Mucosa of stomach (tissue), 1 donor: Measurements from ENCODE around the gene NEMP2.

Source experiments
- H3K27me3 ChIP-seq: one replicate; pipeline ENCODE4 v1.7.0; 2013; ENCODE audit warnings: mild to moderate bottlenecking, low read length; ENCODE audit not compliant: control insufficient read depth, insufficient read depth
- H3K36me3 ChIP-seq: one replicate; pipeline ENCODE4 v1.7.0; 2013; ENCODE audit warnings: low read length; ENCODE audit not compliant: control insufficient read depth, insufficient read depth
- H3K4me1 ChIP-seq: one replicate; pipeline ENCODE4 v1.7.0; 2013; ENCODE audit warnings: mild to moderate bottlenecking, low read length; ENCODE audit not compliant: control insufficient read depth, insufficient read depth
- H3K4me3 ChIP-seq: one replicate; pipeline ENCODE4 v1.7.0; 2013; ENCODE audit warnings: low read length
- H3K9ac ChIP-seq: one replicate; pipeline ENCODE4 v1.7.0; 2013; ENCODE audit warnings: mild to moderate bottlenecking, low read length, moderate library complexity
- H3K9me3 ChIP-seq: one replicate; pipeline ENCODE4 v1.7.0; 2013; ENCODE audit warnings: mild to moderate bottlenecking, low read length, moderate library complexity; ENCODE audit not compliant: control insufficient read depth
- donor health status: Pancreatic carcinoma.

The NEMP2 gene

DNA sequence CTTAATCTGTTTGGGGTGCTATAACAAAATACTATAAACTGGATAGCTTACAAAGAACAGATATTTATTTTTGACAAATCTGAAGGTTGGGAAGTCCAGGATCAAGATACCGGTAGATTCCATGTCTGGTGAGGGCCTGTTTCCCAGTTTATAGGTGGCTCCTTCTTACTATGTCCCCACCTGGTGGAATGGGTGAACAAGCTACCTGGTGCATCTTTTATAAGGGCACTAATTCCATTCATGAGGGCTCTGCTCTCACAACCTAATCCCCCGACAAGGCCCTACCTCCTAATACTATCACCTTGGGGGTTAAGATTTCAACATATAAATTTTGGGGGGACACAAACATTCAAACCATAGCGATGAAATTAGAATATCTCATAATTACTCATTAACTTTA, 15.6 kb upstream of the NEMP2 start:
- Histone ChIP-seq H3K36me3 (no peaks in the 10 kb centered on the region), H3K4me1 (peaks cover 18% of the 10 kb centered on the region), H3K9ac (no peak overlapping the region), H3K9me3 (no peaks in the 10 kb centered on the region), H3K4me3 (no peak overlapping the region), H3K27me3 (no peaks in the 10 kb centered on the region)

DNA sequence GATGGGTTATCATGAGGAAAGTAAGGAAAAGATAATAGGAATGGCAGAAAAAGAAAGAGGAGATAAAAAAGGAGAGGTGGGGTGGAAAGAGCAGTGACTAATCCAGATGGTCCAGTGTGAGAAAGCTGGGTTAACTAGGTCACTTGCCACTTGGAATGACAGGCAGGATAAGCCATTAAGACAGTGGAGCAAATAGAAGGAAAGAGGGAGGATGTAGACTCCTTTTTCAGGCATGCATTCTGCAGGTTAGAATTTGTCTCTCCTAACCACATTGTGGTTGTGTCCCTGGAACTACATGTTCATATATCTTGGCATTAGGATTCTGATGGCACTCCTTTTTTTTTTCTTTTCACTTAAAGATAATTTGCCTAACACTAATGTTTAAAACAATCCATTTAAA, 13.4 kb upstream of the NEMP2 start:
- H3K27me3 ChIP-seq: no peaks in the 10 kb centered on the region
- no peak overlapping the region for H3K4me3 ChIP-seq
- peaks cover 6% of the 10 kb centered on the region for H3K4me1 ChIP-seq
- H3K9me3 ChIP-seq: no peaks in the 10 kb centered on the region
- no peaks in the 10 kb centered on the region for H3K36me3 ChIP-seq
- H3K9ac ChIP-seq: no peak overlapping the region

DNA sequence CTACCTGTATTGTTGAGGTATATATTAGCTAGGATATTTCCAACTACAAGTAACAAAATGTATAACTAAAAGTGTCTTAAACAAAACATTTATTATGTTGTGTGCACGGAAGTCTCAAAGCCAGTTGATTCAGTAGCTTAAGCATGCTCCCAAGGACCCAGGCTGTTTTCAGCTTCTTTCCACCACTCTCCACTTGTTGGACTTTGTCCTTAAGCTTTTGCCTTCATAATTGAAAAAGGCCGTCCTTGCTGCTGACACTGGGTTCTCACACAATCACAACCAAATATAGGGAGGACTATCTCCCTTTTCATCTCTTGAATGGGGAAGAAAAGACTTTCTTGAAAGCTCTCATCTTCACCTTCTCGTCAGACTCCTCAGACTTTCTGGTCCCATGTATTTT, 12.2 kb upstream of the NEMP2 start:
- Histone ChIP-seq H3K9ac (no peak overlapping the region), H3K27me3 (no peaks in the 10 kb centered on the region), H3K4me3 (no peak overlapping the region), H3K9me3 (no peaks in the 10 kb centered on the region), H3K4me1 (peaks cover 6% of the 10 kb centered on the region), H3K36me3 (no peaks in the 10 kb centered on the region)

DNA sequence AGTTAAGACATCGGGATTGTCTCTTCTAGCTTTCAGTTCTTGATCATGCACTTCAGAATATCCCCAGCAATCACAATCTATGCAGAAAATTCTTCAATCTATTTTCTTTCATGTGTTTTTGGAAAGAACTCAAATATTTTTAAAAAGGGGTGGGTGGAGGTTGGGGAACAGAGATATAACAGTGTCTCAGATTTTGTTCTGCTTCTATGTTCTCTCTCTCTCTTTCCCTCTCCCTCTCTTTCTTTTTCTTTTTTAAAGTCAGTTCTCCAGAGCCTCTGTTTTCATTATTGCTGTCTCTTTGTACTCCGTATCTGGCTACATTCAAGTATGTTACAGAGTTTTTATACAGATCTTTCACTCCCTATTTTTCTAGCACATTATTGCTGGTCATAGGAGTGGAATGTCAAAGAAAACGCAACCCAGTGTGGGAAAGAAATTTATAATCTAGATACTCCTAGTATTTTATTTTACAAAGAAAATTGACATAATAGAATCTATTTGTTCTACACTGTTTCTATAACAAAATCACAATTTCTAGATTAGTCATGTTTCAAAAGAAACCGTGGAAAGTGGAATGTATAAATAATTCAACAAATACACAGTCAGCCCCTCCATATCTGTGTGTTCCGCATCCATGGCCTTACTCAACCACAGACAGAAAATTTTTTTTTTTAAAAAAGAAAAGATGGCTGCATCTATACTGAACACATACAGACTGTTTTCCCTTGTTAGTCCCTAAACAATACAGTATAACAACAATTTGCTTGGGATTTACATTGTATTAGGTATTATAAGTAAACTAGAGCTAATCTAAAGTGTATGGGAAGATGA, 11.2 kb upstream of the NEMP2 start:
- H3K36me3 ChIP-seq: no peaks in the 10 kb centered on the region
- peaks cover 6% of the 10 kb centered on the region for H3K4me1 ChIP-seq
- H3K9me3 ChIP-seq: no peaks in the 10 kb centered on the region
- no peaks in the 10 kb centered on the region for H3K27me3 ChIP-seq
- no peak overlapping the region for H3K9ac ChIP-seq
- H3K4me3 ChIP-seq: no peak overlapping the region

DNA sequence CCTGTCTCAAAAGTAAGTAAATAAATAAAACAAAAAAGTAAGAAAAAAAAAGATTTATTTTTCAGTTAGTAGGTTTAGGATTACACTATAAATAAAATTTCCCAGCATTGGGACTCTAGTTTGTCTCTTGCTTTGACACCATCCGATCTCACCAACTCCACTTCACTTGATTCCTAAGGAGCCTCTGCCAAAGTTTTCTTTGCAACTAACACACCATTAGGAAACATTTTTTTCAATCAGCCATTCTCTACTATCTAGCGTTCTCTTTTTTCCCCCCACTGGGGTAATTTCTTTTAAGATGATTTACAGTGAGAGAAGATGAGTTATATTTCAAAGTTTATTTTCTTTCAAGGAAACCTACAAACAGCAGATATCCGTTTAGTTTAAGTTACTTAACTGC, 10.6 kb upstream of the NEMP2 start:
- H3K4me3 ChIP-seq: no peak overlapping the region
- H3K27me3 ChIP-seq: no peaks in the 10 kb centered on the region
- H3K9me3 ChIP-seq: no peaks in the 10 kb centered on the region
- no peak overlapping the region for H3K9ac ChIP-seq
- H3K36me3 ChIP-seq: no peaks in the 10 kb centered on the region
- H3K4me1 ChIP-seq: peaks cover 6% of the 10 kb centered on the region

DNA sequence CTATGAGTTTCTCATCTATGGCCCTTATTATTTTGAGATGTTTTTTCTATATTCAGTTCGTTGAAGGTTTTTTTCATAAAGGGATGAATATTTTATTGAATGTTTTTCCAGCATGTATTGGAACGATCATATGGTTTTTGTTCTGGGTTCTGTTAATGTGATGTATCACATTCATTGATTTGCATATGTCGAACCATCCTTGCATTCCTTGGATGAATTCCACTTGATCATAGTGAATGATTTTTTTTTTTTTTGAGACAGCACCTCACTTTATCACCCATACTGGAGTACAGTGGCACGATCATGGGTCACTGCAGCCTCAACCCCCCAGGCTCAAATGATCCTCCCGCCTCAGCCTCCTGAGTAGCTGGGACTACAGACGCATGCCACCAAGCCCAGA, 5.5 kb upstream of the NEMP2 start:
- Histone ChIP-seq H3K36me3 (no peaks in the 10 kb centered on the region), H3K27me3 (no peaks in the 10 kb centered on the region), H3K9me3 (no peaks in the 10 kb centered on the region), H3K4me3 (no peak overlapping the region), H3K4me1 (peaks cover 6% of the 10 kb centered on the region), H3K9ac (no peak overlapping the region)

DNA sequence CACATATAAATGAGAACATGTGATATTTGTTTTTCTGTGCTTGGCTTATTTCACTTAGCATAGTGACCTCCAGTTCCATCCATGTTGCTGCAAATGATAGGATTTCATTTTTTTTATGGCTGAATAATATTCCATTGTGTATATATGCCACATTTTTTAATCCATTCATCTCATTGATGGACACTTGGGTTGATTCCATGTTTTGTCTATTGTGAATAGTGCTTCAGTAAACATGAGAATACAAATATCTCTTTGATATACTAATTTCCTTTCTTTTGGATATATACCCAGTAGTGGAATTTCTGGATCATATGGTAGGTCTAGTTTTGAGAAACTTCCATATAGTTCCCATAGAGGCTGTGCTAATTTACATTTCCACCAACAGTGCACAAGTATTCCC, 3.7 kb upstream of the NEMP2 start:
- no peak overlapping the region for H3K9ac ChIP-seq
- no peaks in the 10 kb centered on the region for H3K9me3 ChIP-seq
- H3K27me3 ChIP-seq: no peaks in the 10 kb centered on the region
- H3K4me1 ChIP-seq: peaks cover 12% of the 10 kb centered on the region
- no peak overlapping the region for H3K4me3 ChIP-seq
- no peaks in the 10 kb centered on the region for H3K36me3 ChIP-seq

DNA sequence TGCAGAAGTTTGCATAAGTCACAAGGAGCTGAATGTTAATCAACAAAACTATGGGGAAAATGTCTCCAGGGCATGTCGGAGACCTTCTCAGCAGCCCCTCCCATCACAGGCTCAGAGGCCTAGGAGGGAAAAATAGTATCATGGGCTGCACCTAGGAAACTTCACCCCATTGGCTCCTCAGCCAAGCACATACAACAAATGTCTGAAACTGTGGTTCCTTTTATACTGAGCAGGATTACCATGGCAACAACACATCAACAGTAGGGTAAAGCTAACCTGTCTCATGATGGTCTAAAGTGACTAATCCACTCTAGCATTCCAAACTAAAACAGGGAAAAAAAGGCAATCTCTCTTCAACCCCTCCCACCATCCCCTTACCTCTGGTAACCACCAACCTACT, 3.2 kb upstream of the NEMP2 start:
- H3K9me3 ChIP-seq: no peaks in the 10 kb centered on the region
- peaks cover 12% of the 10 kb centered on the region for H3K4me1 ChIP-seq
- no peaks in the 10 kb centered on the region for H3K27me3 ChIP-seq
- no peaks in the 10 kb centered on the region for H3K36me3 ChIP-seq
- H3K9ac ChIP-seq: no peak overlapping the region
- H3K4me3 ChIP-seq: no peak overlapping the region

DNA sequence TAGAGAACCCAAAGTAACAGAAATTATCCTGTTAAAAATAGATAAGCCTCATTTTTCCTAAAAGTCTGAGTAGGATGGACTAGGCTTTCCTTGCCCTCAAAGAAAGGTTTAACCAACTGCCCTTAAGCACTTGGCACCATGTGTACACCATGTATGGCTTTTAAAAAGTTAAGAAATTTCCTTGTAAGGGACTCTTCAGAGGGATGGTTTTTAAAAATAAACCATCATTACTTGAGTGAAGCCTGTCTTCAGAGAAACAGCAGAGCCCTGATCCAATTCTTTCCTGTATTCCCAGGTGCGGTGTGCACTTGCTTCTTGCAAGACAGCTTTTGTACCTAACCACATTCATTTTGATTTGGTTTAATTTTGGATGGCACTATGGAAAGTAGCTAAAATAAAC, 1.1 kb upstream of the NEMP2 start:
- peak overlapping the region; percentile 38 for H3K4me3 ChIP-seq
- H3K36me3 ChIP-seq: no peaks in the 10 kb centered on the region
- H3K9me3 ChIP-seq: no peaks in the 10 kb centered on the region
- H3K9ac ChIP-seq: peak overlapping the region; percentile 88
- no peaks in the 10 kb centered on the region for H3K27me3 ChIP-seq
- H3K4me1 ChIP-seq: peaks cover 16% of the 10 kb centered on the region

DNA sequence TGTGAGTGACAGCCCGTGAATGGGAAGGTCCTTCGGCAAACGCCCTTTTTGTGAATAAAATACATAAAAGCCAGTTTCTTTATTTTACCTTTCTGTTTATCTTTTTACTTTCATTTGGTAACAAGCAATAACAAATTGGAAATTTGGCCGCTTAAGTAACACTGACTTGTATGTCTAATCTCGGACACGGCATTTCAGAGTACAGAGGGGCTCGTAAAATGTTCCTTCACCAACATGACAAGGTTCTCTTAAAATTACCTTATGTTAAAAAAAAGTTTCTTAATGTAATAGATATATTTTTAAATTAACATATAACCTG, 558 bp upstream of the NEMP2 start:
- Histone ChIP-seq H3K4me3 (peak overlapping the region; percentile 85), H3K9me3 (no peaks in the 10 kb centered on the region), H3K9ac (peak overlapping the region; percentile 88), H3K4me1 (peaks cover 21% of the 10 kb centered on the region), H3K27me3 (no peaks in the 10 kb centered on the region), H3K36me3 (no peaks in the 10 kb centered on the region)

DNA sequence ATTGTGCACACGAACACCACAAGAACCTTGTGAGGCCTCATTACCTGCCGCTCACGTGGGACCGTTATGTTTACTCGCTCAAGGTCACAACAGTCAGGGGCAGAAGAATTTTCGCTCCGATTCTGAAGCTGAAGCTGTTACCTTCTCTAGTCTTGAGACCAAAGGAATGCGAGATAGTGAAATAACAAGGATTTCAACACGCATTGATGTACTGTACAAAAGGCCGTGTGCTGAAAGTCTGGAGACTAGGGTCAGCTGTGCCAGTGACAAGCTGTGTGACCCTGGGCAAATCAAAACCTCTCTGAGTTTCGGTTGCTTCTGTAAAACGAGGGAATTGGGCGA, 583 bp downstream of the NEMP2 start:
- peak overlapping the region; percentile 88 for H3K9ac ChIP-seq
- no peaks in the 10 kb centered on the region for H3K9me3 ChIP-seq
- no peaks in the 10 kb centered on the region for H3K36me3 ChIP-seq
- H3K27me3 ChIP-seq: no peaks in the 10 kb centered on the region
- H3K4me1 ChIP-seq: peaks cover 32% of the 10 kb centered on the region
- peak overlapping the region; percentile 85 for H3K4me3 ChIP-seq

DNA sequence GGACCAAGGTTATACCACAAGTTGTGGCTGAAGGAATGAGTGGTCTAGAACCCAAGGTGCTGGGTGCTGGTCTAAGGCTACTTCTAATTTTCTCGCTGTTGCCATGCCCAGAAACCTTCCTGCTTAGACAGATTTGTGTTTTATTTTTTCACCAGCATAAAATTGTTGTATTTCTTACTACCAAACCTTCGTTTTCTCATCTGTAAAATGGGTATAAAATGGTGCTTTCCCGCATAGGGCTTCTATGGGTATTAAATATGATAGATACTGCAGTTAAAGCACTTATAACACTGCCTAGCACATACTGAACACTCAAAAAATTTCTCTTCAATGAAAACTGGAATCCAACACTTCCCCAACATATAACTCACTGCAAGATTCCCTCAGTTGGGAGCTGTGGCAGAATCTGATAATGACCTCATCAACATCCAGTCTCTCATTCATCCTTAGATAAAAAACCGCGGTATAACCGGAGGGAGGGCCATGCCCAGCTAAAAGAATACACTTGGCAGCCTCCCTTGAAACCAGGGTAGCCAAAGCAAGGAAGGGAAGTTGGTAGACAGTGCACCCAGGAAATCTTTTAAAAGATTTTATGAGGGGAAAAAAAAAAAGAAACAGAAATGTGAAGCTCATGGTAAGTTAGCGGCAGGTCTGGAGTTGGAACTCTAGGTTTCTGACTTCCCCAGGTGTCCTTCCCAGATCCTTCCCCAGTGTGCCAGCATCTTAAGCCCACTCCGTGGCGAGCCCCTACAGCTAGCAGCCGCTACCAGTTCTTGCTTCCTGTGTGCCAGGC, 1.2 kb downstream of the NEMP2 start:
- no peaks in the 10 kb centered on the region for H3K9me3 ChIP-seq
- no peaks in the 10 kb centered on the region for H3K36me3 ChIP-seq
- peak overlapping the region; percentile 88 for H3K9ac ChIP-seq
- peak overlapping the region; percentile 85 for H3K4me3 ChIP-seq
- H3K27me3 ChIP-seq: no peaks in the 10 kb centered on the region
- H3K4me1 ChIP-seq: peaks cover 38% of the 10 kb centered on the region
